AG10803 (cell line): ENCODE results near the gene GNAI2.

Experiments used
- DNase-seq: peaks from one replicate; pipeline ENCODE4 v3.0.0; 2010; ENCODE audit warnings: low read depth
- H3K4me3 ChIP-seq: 2 replicates; pipeline ENCODE4 v1.5.1; 2011; ENCODE audit warnings: mild to moderate bottlenecking, low read length, control low read depth
- CTCF ChIP-seq: conservative IDR thresholded peaks from 2 replicates; pipeline ENCODE4 v1.5.1; 2011; ENCODE audit warnings: mild to moderate bottlenecking, low read length, control low read depth, inconsistent platforms

The GNAI2 gene

GRCh38 chr3:50266017-50266416 is 30.0 kb downstream of the GNAI2 start:
- no peak overlapping the region for H3K4me3 ChIP-seq
- TF ChIP-seq CTCF = no peak
- no peak for DNase-seq

DNA sequence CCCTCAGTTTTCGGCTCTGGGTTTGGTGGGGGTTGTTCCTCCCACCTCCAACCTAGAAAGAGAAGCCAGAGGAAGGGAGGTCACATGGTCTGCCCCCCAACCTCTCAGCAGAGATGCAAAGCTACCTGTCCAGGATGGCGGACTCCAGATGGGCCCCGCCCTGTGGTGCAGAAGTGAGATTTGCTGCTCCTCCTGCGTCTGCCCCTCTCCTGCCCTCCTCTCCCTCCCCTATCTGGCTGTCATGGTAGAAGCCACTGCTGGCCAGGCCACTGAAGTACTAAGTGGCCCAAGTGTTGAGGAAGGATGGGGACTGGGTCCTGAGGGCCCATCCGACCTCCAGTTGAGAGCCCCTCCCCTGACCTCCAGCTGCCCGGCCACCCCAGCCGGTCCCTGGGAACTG is 30.8 kb downstream of the GNAI2 start:
- DNase-seq = no peak
- TF ChIP-seq CTCF = no peak
- peak overlapping the region; percentile 72 for H3K4me3 ChIP-seq

DNA sequence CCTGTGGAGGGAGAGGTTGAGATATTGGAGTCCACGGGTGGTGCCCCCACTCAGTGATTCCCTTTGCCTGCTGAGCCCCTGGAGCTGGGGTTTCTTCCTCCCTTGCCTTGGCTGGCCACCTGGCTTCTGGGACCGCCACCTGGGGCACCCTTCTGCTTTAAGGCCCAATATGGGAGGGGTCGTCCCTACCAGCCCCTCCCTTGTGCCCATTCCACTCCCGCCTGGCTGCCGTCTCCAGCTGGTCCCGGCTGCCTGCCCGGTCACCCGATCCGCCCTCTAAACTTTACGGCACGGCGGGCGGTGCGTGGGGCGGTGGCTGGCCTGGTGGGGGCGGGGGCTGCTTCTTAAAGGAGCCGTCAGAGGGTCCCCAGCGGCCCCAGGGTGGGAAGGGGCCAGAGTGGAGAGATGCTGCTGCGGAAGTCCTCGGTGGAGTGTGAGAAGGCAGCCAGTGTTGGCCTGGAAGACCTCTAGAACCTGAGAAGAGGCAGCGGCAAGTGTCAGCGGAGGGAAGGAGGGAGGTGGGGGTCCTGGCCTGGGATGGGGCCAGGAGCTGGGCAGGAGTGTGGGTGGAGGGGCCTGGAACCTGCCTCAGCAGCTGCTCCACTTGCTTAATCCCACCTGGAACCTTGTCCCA is 31.4 kb downstream of the GNAI2 start:
- no peak for DNase-seq
- no peak for TF ChIP-seq CTCF
- H3K4me3 ChIP-seq = peak overlapping the region; percentile 72

DNA sequence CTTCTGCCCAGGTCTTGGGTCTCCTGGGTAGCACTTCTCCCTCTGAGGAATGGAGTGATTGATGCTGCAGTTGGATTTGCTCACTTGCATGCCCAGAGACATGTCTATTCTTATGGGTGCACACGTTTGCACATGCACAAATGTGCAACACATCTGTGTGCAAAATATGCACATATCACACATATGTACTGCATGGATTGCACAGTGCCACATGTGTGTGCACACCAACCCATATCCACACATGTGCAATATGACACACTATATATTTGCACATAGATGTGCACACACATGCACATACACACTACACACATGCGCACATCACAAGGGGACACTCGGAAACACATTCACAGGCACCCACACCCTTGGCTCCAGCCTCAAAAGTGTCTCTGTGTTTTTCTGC is 32.3 kb downstream of the GNAI2 start:
- TF ChIP-seq CTCF = no peak
- DNase-seq = no peak
- H3K4me3 ChIP-seq = no peak overlapping the region

DNA sequence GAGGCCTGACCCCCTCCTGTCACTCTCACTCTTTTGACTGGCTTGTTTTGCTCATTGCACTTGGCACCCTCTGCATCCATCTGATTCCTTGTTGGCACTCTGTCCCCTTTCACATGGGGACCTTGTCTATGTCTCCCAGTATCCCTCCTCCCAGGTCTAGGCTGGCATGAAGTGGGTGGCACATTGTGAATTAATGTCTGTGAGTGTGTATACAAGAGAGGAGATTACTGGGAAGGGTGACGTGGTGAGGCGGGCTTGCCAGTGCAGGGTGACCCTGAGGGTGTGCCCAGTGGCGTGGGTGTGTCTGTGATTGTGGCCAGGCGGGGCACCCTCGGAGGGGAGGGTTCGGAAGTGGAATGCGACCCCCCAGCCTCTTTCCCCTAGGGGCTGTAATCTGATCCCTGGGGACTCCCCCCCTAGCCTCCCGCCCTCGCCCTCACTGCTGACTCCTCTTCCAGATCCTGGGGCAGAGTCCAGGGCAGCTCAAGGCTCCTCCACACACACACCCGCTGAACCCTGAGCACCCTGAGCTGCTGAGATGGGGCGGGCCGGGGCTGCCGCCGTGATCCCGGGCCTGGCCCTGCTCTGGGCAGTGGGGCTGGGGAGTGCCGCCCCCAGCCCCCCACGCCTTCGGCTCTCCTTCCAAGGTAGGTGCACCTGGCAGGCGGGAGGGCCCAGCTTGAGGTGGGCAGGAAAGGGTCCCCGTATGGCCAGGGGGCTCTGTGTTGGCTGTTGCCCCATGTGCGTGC is 32.9 kb downstream of the GNAI2 start, which contains the start of gene SEMA3B:
Gene SEMA3B (plus strand): TSS at position 445 of the 749 bp plus-strand sequence. CDS start 94 bp downstream, at position 539.
- TF ChIP-seq CTCF = no peak
- peak; percentile 58 for DNase-seq
- peak within 1 kb of the TSS; percentile 72 for H3K4me3 ChIP-seq

DNA sequence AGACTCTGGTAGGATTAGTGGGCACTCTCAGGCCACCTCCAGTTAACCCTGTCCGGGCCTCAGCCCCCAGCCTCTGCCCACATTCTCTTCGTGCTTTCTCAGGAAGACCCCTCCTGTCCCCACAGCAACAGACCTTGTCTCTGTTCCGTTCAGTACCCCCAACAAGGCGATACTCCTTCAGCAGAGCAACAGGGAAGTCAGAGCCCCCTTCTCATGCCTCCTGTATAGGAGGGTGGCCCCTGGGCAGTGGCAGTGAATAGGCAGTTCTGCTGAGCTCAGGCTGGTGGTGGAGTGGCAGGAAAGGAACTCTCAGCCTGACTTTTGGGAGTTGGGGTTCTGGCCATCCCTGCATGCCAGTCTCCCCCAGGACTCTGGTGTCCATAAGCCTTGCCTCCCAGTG is 33.5 kb downstream of the GNAI2 start:
- TF ChIP-seq CTCF = no peak
- no peak for DNase-seq
- H3K4me3 ChIP-seq = peak overlapping the region; percentile 53

DNA sequence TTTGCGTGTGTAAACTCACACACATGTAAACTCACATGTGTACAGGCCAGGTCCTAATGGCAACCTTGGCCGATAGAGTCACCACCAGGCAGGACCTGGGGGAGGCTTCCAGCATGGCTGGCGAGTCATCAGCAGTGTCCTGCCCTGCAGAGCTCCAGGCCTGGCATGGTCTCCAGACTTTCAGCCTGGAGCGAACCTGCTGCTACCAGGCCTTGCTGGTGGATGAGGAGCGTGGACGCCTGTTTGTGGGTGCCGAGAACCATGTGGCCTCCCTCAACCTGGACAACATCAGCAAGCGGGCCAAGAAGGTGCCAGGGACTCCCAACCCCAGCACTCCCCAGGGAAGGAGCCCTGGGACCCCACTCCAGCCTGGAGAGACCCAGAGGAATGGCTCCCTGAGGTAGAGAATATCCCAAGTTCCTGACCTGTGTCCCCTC is 34.0 kb downstream of the GNAI2 start:
- TF ChIP-seq CTCF = no peak
- DNase-seq = peak; percentile 47
- H3K4me3 ChIP-seq = peak overlapping the region; percentile 53
